HPDE6-E6E7 (cell line): ENCODE data around the gene ADH5.
"Not testable (repeated sequence)": the region's sequence is repeated elsewhere in the genome, so short reads cannot be mapped to it uniquely, and the experiment has no call there.

Experiments
- DNase-seq: peaks from one replicate; pipeline ENCODE4 v3.0.0; 2011; ENCODE audit warnings: missing footprints; ENCODE audit errors: extremely low spot score

The ADH5 gene

GRCh38 chr4:99084595-99084994 lies 4.0 kb downstream of the ADH5 start:
- no peak for DNase-seq

- DNase-seq: no peak
Measured at GRCh38 chr4:99082192-99082591, 6.4 kb downstream of the ADH5 start.

- DNase-seq: not testable (repeated sequence)
Measured at GRCh38 chr4:99080869-99081268, 7.7 kb downstream of the ADH5 start.

- DNase-seq: no peak
Measured at GRCh38 chr4:99079625-99080295, 8.8 kb downstream of the ADH5 start.

- DNase-seq: no peak
Measured at GRCh38 chr4:99078931-99079624, 9.5 kb downstream of the ADH5 start.

- no peak for DNase-seq
Measured at GRCh38 chr4:99078336-99078735, 10.3 kb downstream of the ADH5 start.

- DNase-seq: no peak
Measured at GRCh38 chr4:99077177-99077576, 11.4 kb downstream of the ADH5 start.

- no peak for DNase-seq
Measured at GRCh38 chr4:99076292-99076976, 12.2 kb downstream of the ADH5 start.

- DNase-seq: no peak
Measured at GRCh38 chr4:99074816-99075215, 13.8 kb downstream of the ADH5 start.

GRCh38 chr4:99071159-99071558 lies 17.4 kb downstream of the ADH5 start:
- DNase-seq: no peak

GRCh38 chr4:99067617-99068016 lies 21.0 kb downstream of the ADH5 start:
- DNase-seq: no peak

GRCh38 chr4:99065521-99065920 lies 23.1 kb downstream of the ADH5 start:
- not testable (repeated sequence) for DNase-seq

GRCh38 chr4:99062120-99062519 lies 26.5 kb downstream of the ADH5 start:
- DNase-seq: no peak

GRCh38 chr4:99061048-99061700 lies 27.4 kb downstream of the ADH5 start:
- DNase-seq: no peak

GRCh38 chr4:99059550-99059949 lies 29.0 kb downstream of the ADH5 start:
- DNase-seq: no peak

- no peak for DNase-seq
Measured at GRCh38 chr4:99058228-99058627, 30.4 kb downstream of the ADH5 start.

- no peak for DNase-seq
Measured at GRCh38 chr4:99054428-99054994, 34.1 kb downstream of the ADH5 start.

- DNase-seq: no peak
Measured at GRCh38 chr4:99052902-99053301, 35.7 kb downstream of the ADH5 start.

- DNase-seq: no peak
Measured at GRCh38 chr4:99047710-99048109, 40.9 kb downstream of the ADH5 start.

GRCh38 chr4:99043346-99043745 lies 45.2 kb downstream of the ADH5 start:
- DNase-seq: no peak

GRCh38 chr4:99038213-99038612 lies 50.4 kb downstream of the ADH5 start:
- DNase-seq: no peak

- DNase-seq: no peak
Measured at GRCh38 chr4:99033956-99034355, 54.6 kb downstream of the ADH5 start.
